Stimulated activated CD4-positive, alpha-beta T cell treated with anti-CD3 and anti-CD28 coated beads, Interleukin-2, amount 100 ng/mL, for 24 hours (primary cell): Measurements from ENCODE around the gene TNNC1.

Experiments
- DNase-seq, 2 donors: peaks; one replicate each; pipeline ENCODE4 v3.0.0-alpha.2; 2020

TNNC1 gene

GRCh38 chr3:52483577-52484381 lies 29.9 kb upstream of the TNNC1 start:
- no peak for DNase-seq

GRCh38 chr3:52483081-52483480 lies 29.2 kb upstream of the TNNC1 start:
- no peak for DNase-seq

- DNase-seq: peak in 1 of 2 donors; percentile 20
These were observed 28.1 kb upstream of the TNNC1 start for GRCh38 chr3:52481819-52482521.

- no peak for DNase-seq
These were observed 27.2 kb upstream of the TNNC1 start for GRCh38 chr3:52480768-52481715.

- DNase-seq: no peak
These were observed 26.2 kb upstream of the TNNC1 start for GRCh38 chr3:52479877-52480575.

GRCh38 chr3:52479037-52479876 lies 25.4 kb upstream of the TNNC1 start:
- no peak for DNase-seq

- no peak for DNase-seq
These were observed 23.9 kb upstream of the TNNC1 start for GRCh38 chr3:52477796-52478095.

- no peak for DNase-seq
These were observed 23.4 kb upstream of the TNNC1 start for GRCh38 chr3:52477076-52477795.

- no peak for DNase-seq
These were observed 19.2 kb upstream of the TNNC1 start for GRCh38 chr3:52473026-52473425.

- DNase-seq: no peak
These were observed 18.6 kb upstream of the TNNC1 start for GRCh38 chr3:52472239-52473000.

- DNase-seq: peak; percentile 36 to 56
These were observed 17.8 kb upstream of the TNNC1 start for GRCh38 chr3:52471371-52472238.

- DNase-seq: no peak
These were observed 17.1 kb upstream of the TNNC1 start for GRCh38 chr3:52470920-52471319.

- DNase-seq: no peak
These were observed 15.2 kb upstream of the TNNC1 start for GRCh38 chr3:52469001-52469400.

- no peak for DNase-seq
These were observed 14.5 kb upstream of the TNNC1 start for GRCh38 chr3:52468336-52468735.

GRCh38 chr3:52463416-52463815 lies 9.6 kb upstream of the TNNC1 start:
- DNase-seq: no peak

- DNase-seq: no peak
These were observed 8.0 kb upstream of the TNNC1 start for GRCh38 chr3:52461874-52462273.

GRCh38 chr3:52458770-52459545 lies 5.1 kb upstream of the TNNC1 start:
- DNase-seq: no peak

GRCh38 chr3:52458031-52458760 lies 4.4 kb upstream of the TNNC1 start:
- DNase-seq: no peak
